Retina (tissue), 1 donor: Measurements from ENCODE around the gene RBM6.
A peak's percentile ranks its signal among the peaks of the same experiment; 100 is the strongest.
"Not testable (repeated sequence)": the region's sequence is repeated elsewhere in the genome, so short reads cannot be mapped to it uniquely, and the experiment has no call there.

Experiments used
- DNase-seq: peaks from one replicate; pipeline ENCODE4 v3.0.0-alpha.2; 2016

RBM6 gene

DNA sequence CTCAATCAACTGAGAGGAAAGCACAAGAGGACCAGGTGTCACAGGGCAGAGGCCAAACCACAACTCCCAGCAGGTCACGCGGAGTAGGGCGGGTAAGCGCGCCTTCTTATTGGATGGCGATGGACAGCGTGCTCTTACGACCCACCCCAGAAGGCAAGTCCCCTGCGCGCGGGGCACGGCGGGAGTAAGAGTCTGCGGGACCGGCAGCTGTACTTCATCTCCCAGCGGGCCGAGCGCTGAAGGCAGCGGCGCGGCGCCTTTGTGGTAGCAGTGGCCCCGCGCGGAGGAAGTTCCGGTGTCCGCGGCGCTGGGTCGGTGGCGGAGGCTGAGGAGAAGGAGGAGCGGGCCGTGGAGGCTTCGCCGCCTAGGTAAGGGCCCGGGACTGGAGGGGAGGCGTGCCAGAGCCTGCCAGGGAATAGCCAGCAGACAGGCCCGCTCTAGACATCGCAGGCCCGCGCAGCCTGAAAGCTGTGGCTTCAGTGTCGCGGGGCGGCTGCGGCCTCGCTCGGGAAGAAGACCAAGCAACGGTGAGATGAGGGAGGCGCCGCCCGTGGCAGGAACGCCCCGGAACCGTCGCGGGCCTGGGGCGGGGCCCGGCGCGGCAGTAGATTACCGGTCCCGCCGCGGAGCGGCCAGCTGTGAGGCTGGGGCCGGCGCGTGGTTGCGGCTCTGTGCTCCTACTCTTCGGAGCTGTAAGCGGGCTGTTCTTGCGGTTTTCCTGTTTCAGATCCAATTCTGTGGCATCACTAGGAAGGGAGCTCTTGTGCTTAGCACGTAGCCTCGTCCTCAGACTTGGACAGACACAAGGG lies at the start of gene RBM6:
Gene RBM6, plus strand, starts transcription at position 293 of the 809 bp plus-strand sequence. CDS start 22,492 bp downstream, outside the sequence.
- DNase-seq = peak; percentile 97

- no peak for DNase-seq
These were observed 44.2 kb upstream of the RBM6 start for GRCh38 chr3:49895791-49896190.

- DNase-seq = no peak
These were observed 43.6 kb upstream of the RBM6 start for GRCh38 chr3:49896345-49896744.

GRCh38 chr3:49898991-49899390 lies 41.0 kb upstream of the RBM6 start:
- no peak for DNase-seq

DNA sequence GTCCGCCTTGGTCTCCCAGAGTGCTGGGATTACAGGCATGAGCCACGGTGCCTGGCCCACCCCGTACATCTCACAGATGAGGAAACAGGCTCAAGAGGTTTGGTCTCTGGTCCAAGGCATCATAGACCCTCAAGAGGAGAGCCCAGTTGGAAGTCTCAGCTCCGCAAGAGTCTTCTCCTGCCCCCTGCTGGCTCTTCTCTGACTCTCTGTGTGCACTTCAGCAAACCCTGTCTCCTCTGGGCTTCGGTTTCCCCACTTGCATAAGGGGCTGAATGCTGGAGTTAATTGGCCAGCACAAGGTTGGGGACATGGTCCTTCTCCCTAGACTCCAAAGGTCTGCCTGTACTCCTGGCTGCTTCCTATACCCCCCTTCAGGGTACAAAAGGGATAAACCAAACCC lies 40.1 kb upstream of the RBM6 start:
- no peak for DNase-seq

- no peak for DNase-seq
These were observed 39.3 kb upstream of the RBM6 start for GRCh38 chr3:49900491-49901153.

- DNase-seq = no peak
These were observed 38.3 kb upstream of the RBM6 start for GRCh38 chr3:49901366-49902339.

GRCh38 chr3:49902511-49903345 lies 37.2 kb upstream of the RBM6 start:
- DNase-seq = no peak

DNA sequence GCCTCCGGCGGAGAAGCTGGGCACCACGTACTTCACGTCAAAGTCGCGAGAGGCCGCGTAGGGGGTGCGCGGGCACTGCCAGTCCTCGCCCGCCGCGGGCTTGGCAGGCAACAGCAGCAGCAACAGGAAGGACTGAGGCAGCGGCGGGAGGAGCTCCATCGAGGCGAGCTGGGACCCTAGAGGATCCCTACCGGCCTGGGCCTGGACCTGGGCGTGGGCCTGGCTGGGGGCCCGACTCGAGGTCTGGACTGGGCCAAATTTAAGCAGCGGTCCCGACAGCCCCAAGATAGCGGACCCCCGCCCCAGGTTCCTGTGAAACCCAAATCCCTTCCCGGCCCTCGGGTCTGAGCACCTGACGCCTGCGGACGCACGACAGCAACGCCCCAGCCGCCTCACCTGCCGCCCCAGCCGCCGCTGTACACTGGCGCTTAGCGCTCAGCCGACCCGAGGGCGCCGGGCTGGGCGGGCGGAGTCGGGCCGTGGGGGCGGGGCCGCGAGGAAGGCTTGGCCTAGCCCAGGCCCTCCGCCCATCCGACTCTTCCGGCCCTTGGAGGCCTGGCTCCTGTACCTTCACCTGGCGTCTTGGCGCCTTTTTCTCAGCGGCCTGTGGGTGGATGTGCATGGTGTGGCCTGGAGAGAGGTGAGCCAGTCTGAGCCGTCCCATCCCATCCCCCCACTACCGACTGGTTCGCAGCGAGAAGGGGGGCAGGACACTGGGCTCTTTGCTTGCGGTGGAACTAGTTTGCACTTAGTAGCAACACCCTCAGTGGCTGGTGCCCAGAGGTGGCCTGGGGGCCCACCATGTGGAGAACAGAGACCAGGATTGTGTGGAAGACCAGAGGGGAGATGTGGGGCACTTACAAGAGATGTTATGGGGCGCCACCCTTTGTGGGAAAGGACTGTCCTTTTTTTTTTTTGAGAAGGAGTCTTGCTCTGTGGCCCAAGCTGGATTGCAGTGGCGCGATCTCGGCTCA lies 36.2 kb upstream of the RBM6 start, which contains the start of gene MST1R:
Gene MST1R, minus strand, starts transcription at position 423 of the 974 bp plus-strand sequence. Its CDS starts 264 bp downstream, at position 159.
- DNase-seq = peak; percentile 64

DNA sequence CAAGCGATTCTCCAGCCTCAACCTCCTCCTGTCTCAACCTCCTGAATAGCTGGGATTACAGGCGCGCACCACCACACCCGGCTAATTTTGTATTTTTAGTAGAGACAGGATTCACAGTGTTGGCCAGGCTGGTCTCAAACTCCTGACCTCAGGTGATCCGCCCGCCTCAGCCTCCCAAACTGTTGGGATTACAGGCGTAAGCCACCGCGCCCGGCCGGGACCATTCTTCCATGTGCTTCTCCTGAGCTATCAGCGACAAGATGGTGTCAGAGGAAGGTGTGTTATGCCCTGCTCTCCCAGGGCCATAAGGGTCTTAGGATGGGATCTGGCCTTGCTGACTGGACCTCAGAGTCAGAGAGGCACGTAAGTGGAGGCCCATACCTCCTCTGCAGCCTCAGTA lies 35.5 kb upstream of the RBM6 start:
- DNase-seq = not testable (repeated sequence)

DNA sequence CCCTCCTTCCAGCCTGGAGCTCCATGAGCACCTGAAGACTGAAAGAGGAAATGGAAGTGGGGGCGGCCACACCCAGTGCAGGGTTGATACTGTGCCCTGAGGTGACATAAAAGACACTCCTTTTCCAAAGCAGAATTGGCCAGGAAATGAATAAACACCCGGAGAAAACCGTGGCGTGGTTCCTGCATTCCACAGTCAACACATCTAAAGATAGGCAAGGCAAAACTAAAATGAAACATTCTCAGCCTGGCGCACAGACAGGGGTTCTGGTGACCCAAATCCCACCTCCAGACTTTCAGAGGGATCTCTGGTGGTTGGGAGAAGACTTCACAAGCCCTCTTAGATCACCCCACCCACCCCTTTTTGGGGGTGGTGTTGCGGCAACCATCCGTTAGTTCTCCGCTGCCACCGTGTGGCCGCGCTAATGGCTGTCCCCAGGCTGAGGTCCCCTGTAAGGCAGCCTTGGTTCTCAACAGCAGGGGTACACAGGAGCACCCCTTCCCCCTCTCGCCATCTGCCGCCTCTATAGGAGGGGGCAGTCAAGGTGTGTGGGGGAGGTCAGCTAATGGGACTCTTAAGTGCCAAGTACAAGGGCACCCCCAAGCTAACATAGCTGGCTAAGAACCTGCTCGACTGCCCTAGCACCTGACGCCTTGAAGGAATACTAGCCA lies 33.7 kb upstream of the RBM6 start:
- peak; percentile 59 for DNase-seq

DNA sequence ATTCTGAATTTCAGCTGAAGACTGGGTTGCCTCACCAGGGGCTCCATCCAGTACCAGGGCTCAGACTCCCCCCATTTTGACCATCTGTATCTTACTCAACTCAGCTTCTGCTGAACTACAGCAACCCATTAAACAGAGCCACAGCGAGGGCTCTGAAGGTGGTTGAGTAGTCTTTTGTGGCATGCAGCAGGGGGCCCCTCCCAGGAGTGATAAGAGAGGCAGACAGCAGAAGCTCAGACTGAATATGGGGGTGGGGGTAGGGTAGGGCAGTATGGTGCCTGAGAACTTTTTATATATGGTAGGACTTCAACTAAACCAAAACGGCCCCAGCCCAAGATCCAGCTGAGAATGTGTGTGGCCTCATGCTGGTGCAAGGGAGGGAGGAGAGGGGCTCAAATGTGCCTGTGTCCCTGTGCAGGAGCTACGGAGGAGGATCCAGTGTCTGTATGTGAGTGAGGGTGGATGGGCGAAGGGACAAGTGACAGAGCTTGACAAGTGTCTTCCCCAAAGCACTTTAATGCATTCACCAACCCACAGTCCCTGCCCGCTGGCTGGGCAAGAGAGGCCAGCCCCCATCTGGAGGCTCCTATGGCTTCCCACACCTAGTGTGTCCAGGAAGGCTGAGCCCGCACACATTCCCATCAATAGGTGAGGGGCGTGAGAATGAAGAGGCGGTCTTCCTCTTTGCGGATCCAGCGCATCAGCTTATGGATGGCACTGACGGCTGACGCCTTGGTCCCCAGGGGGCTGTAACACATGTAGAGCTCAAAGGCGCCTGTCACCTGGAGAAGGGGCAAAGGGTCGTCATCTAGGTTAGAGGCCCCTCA lies 31.4 kb upstream of the RBM6 start:
- no peak for DNase-seq

- peak; percentile 66 for DNase-seq
These were observed 29.4 kb upstream of the RBM6 start for GRCh38 chr3:49910409-49911123.

DNA sequence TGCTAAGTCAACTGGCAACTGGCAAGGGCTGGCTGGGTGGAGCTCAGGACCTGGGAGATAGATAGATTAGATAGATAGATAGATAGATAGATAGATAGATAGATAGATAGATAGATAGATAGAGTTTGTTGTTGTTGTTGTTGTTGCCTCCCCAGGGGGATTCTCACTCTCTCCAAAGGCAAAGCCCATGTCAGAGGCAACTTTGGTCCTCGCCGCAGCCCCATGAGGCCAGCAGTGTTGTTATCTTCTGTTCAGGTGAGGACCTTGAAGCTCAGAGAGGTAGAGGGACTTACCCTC lies 28.9 kb upstream of the RBM6 start:
- DNase-seq = no peak

- no peak for DNase-seq
These were observed 28.3 kb upstream of the RBM6 start for GRCh38 chr3:49911611-49912010.

- DNase-seq = no peak
These were observed 27.1 kb upstream of the RBM6 start for GRCh38 chr3:49912881-49913281.

GRCh38 chr3:49914906-49915305 lies 25.0 kb upstream of the RBM6 start:
- no peak for DNase-seq

- DNase-seq = no peak
These were observed 23.3 kb upstream of the RBM6 start for GRCh38 chr3:49916686-49917085.
